ENCODE results near the gene MRFAP1L1.
"Not testable (repeated sequence)": the region's sequence is repeated elsewhere in the genome, so short reads cannot be mapped to it uniquely, and the experiment has no call there.

Gene MRFAP1L1

DNA sequence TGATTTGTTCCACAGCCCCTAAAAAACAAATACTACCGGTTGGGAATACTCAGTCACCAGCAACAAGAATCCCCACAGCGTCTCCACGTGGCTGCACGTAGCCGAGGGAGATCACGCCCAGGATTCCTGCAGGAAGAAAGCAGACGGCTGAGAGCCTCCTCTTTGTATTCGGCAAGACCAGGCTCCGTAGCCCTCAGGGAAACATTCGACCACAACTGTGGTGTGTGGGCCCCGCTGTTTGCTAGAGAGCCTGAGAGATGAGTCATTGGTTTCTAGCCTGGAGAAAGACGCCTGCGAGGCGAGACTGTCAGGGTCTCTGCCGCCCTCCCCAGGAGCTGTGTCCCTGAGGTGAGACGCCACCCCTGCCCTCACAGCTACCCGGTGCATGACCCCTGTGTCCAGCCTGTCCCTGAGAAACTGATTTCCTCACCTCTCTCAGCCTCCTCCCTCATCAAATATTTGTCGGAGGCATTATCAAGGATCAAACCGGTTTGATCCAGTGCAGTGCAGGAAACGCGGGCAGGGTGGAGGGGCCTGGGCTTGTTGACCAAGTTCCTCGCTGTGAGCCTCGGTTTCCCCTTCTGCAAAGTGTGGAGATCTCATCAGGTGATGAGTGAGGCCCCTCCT is 20.7 kb downstream of the MRFAP1L1 start:
- no peak for DNase-seq (ENCODE audit: low spot score)

- no peak for DNase-seq (ENCODE audit: low spot score)
Measured at GRCh38 chr4:6687947-6688878, 21.5 kb downstream of the MRFAP1L1 start.

DNA sequence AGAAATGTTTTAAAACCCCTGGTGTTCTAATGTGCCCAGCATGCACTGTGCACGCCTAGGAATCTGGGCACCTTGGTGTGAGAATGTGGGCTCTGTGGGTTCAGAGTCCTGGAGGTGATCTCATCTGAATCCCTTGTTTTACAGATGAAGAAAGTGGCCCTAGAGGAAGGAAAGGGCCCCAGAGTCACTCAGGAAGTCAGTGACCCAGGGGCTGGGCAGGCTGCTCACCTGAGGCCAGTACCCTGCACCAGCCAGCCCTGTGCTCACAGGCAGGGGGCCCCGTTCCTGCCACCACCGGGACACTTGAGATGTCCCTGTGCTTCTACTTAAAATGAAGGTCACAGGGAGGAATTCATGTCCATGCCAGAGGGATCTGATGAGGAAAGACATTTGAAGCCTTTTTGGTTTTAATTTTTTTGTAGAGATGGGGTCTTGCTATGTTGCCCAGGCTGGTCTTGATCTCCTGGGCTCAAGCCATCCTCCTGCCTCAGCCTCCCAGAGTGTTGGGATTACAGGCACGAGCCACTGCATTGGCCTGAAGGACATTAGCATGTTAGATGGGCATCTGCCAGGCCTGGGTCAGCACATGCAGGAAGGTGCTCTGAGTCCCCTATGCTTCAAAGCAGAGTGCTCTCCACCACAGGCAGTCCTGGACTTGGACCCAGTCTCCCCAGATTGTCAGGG is 23.4 kb downstream of the MRFAP1L1 start:
- no peak for DNase-seq (ENCODE audit: low spot score)

- no peak for DNase-seq (ENCODE audit: low spot score)
Measured at GRCh38 chr4:6684656-6685055, 25.0 kb downstream of the MRFAP1L1 start.

- no peak for DNase-seq (ENCODE audit: low spot score)
Measured at GRCh38 chr4:6682862-6683590, 26.6 kb downstream of the MRFAP1L1 start.

DNA sequence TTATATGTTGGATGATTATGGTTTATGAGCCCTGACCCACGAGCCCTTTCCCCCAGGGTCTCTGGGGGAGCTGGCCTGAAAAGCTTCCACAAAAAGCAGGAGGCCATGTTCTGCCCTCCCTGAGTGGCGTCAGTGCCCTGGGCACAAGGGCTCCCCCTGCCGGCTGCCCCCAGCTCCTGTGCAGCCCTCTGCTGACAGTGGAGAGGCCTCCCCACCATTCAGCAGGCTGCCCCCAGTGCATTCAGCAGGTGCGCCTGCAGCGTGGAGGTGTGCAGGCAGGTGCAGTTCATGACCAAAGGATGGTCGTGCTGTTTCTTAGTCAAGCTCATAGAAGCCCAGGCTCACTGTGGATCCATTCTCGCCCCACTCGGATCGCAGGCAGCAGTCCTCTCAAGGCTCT is 28.5 kb downstream of the MRFAP1L1 start:
- DNase-seq (ENCODE audit: low spot score): no peak

DNA sequence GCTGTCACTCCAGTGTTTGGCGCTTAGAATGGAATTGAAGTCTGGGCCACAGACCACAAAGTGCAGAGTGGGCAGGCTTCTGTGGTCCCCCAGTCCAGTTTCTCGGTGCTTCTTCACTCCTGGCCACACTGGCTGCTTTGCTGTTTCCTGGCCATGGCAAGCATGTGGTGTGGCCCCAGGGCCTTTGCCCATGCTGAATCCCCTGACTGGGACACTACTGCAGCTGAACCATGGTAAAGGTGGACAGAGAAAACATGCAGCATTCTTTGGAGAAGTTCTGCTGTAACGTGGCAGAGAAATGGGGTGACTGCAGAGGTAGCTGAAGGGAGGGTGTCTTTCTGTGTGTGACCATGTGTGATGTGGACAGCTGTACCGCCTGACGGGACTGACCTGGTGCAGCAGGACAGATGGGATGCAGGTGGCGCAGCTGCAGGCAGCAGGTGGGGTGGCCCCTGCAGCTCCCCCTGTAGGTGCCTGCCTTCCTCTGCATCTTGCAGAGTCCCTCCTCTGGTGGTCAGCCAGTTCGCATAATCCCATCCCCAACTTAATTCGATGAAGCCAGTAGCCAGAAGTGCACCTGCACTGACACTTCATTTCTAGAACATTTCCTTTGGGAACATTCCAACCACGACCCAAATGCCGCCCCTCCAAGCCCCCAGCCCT is 29.2 kb downstream of the MRFAP1L1 start:
- DNase-seq (ENCODE audit: low spot score): no peak

DNA sequence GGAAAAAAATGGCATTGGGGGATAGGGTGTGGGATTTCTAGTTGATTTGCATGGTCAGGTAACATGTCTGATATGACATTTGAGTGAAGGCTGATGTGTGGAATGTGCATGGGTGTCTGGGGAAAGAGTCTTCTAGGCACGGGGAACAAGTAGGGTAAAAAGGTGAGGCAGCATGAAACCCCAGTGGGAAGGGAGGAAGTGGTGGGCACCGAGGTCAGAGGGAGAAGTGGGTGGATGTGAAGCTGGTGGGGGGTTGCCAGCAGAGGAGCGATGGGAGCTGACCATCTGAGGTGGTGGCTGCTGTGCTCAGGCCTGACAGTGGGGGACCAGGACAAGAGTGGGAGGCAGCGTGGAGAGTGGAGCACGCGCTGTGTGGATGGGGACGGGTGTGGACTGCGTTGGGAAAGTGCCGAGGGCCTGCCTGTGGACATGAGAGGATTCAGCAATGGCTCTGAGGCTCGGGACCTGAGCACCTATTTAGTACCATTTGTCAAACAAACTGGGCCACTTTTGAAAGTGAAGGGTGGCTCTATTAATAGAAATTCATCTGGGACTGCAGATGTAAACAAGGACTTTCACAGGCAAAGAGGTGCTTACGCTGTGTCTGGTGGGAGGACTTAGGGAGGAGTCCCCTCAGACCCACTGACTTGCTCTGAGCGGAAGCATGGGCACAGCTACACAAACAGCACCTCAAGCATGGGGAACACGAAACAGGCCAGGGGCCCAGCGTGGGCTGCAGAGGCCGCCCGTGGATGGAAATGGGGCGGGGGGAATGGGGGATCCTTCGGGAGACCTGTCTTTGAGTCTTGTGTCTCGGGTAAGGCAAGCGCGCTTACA is 32.7 kb downstream of the MRFAP1L1 start:
- DNase-seq (ENCODE audit: low spot score): no peak

GRCh38 chr4:6674500-6675149 is 35.0 kb downstream of the MRFAP1L1 start:
- DNase-seq (ENCODE audit: low spot score): peak; percentile 35

- peak; percentile 95 for DNase-seq (ENCODE audit: low spot score)
Measured at GRCh38 chr4:6673660-6674499, 35.8 kb downstream of the MRFAP1L1 start.

GRCh38 chr4:6673191-6673659 is 36.4 kb downstream of the MRFAP1L1 start:
- DNase-seq (ENCODE audit: low spot score): not testable (repeated sequence)

GRCh38 chr4:6672541-6673190 is 37.0 kb downstream of the MRFAP1L1 start:
- not testable (repeated sequence) for DNase-seq (ENCODE audit: low spot score)

- no peak for DNase-seq (ENCODE audit: low spot score)
Measured at GRCh38 chr4:6672131-6672530, 37.5 kb downstream of the MRFAP1L1 start.

DNA sequence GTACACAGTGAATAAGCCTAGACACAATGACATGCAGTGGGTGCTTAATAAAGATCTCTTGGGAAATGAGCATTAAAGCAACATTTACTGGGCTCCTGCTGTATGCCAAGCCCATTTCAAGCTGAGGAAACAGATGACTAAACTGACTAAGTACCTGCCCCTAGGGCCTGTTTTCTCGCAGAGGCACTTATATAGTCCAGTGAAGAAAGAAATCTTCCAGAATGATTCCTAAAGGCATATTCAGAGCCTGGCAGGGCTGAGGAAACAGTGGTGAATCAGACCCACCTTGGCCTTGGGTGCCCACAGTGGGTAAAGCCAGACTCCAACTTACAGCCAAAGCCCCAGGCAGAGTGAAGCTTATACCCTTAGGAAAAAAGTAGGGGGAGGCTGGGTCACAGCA is 38.0 kb downstream of the MRFAP1L1 start:
- DNase-seq (ENCODE audit: low spot score): no peak

- no peak for DNase-seq (ENCODE audit: low spot score)
Measured at GRCh38 chr4:6668391-6668790, 41.3 kb downstream of the MRFAP1L1 start.

DNA sequence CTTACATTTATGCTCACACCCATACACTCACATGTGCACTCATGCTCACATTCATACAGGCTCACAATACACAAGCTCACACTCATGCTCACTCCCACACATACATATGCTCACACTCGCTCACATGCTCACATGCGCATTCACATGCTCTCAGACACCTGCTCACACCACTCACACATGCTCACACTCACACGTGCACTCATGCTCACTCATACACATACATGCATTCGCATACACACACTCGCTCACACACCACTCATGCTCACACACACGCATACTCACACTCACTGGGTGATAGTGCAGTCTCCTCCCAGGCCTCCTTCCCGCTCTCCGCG is 44.4 kb downstream of the MRFAP1L1 start:
- no peak for DNase-seq (ENCODE audit: low spot score)

DNA sequence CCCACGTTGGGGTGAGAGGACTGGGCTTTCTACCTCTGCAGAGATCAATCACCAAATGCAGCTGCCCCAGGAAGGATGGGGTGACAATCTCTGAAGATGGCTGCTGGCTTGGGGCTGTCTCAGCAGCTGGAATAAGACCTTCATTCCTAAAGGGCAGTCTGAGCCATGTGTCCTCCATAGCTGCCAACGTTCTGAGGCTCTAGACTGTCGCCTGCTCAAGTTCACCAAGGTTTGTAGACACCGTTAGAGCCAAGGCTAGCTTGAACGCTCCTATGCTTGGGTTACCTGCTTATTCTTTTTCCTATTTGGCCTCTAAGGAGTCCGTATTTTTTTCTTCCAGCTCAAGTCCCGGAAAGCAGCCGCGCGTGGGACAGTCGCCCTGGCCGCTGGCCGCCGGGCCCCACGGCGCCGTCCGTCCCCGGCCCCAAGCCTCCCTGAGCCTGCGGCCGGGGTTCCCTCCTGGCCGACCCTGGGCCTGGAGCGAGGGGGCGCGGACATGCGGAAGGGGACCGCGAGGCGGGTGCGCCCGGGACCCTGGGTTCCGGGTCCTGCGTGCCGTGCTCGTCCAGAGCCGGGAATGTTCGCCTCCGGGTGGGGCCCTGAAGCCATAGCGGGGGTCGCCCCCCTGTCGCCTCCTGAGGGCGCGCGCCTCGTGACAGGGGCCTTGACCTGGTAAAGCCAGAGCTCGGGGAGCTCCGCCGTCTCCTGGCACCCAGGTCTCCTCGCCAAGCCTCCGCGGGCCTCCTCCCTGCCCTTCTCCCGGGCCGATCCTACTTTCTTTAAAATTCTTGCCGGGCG is 45.9 kb downstream of the MRFAP1L1 start:
- DNase-seq (ENCODE audit: low spot score): no peak

DNA sequence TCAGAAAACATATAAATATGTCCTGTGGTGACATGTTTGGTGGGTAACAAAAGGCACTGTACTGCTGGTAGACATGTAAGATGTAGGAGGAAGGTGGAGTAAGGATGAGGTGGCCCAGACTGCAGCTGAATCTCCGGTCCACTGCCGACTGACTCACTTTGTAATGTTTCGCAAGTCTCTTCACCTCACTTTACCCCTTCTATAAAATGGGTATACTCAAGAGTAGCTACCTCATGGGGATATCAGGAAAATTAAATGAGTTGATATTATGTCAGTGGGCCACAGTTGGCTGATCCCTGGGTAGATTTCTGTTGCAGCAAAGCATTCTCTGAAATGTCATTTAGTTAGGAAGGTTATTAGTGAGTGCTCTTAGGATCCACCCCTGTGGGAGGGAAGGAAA is 47.1 kb downstream of the MRFAP1L1 start:
- no peak for DNase-seq (ENCODE audit: low spot score)

Data from Ammon's horn (tissue), 1 donor.